ENCODE measurements around the gene BPTF.

The BPTF gene

GRCh38 chr17:67824735-67825626 is at the start of gene BPTF:
Gene BPTF, plus strand, starts transcription at chr17:67825503. Its CDS starts 222 bp downstream, at chr17:67825725.
- Histone ChIP-seq H3K4me3 (replicated peaks; ENCODE audit: low read depth, low read length) (peak within 1 kb of the TSS; percentile 93), H3K36me3 (ENCODE audit: control insufficient read depth, insufficient read depth, low read length) (no peaks in the 10 kb centered on the region), H3K27me3 (replicated peaks; ENCODE audit: control insufficient read depth, insufficient read depth, low read length) (no peaks in the 10 kb centered on the region)
- peak; percentile 96 for DNase-seq (ENCODE audit: extremely low read depth, insufficient read length)
- TF ChIP-seq CTCF (IDR thresholded peaks at IDR 0.05; ENCODE audit: insufficient read depth, low read length, poor library complexity, severe bottlenecking) = peak; percentile 46

GRCh38 chr17:67779098-67779672 is 46.1 kb upstream of the BPTF start:
- no peak overlapping the region for H3K4me3 ChIP-seq (replicated peaks; ENCODE audit: low read depth, low read length)
- peak; percentile 79 for TF ChIP-seq CTCF (IDR thresholded peaks at IDR 0.05; ENCODE audit: insufficient read depth, low read length, poor library complexity, severe bottlenecking)
- no peaks in the 10 kb centered on the region for H3K36me3 ChIP-seq (ENCODE audit: control insufficient read depth, insufficient read depth, low read length)
- no peaks in the 10 kb centered on the region for H3K27me3 ChIP-seq (replicated peaks; ENCODE audit: control insufficient read depth, insufficient read depth, low read length)
- DNase-seq (ENCODE audit: extremely low read depth, insufficient read length) = peak; percentile 24

GRCh38 chr17:67784364-67785121 is 40.8 kb upstream of the BPTF start:
- no peak for DNase-seq (ENCODE audit: extremely low read depth, insufficient read length)

GRCh38 chr17:67785122-67785477 is 40.2 kb upstream of the BPTF start:
- Histone ChIP-seq H3K36me3 (ENCODE audit: control insufficient read depth, insufficient read depth, low read length) (no peaks in the 10 kb centered on the region), H3K27me3 (replicated peaks; ENCODE audit: control insufficient read depth, insufficient read depth, low read length) (no peaks in the 10 kb centered on the region), H3K4me3 (replicated peaks; ENCODE audit: low read depth, low read length) (no peak overlapping the region)
- no peak for DNase-seq (ENCODE audit: extremely low read depth, insufficient read length)
- no peak for TF ChIP-seq CTCF (IDR thresholded peaks at IDR 0.05; ENCODE audit: insufficient read depth, low read length, poor library complexity, severe bottlenecking)

More at GRCh38 chr17:67784364-67785121, 40.8 kb upstream of the BPTF start:
- TF ChIP-seq CTCF (IDR thresholded peaks at IDR 0.05; ENCODE audit: insufficient read depth, low read length, poor library complexity, severe bottlenecking) = no peak
- no peaks in the 10 kb centered on the region for H3K27me3 ChIP-seq (replicated peaks; ENCODE audit: control insufficient read depth, insufficient read depth, low read length)
- no peaks in the 10 kb centered on the region for H3K36me3 ChIP-seq (ENCODE audit: control insufficient read depth, insufficient read depth, low read length)
- no peak overlapping the region for H3K4me3 ChIP-seq (replicated peaks; ENCODE audit: low read depth, low read length)

- DNase-seq (ENCODE audit: extremely low read depth, insufficient read length) = no peak
- no peak for TF ChIP-seq CTCF (IDR thresholded peaks at IDR 0.05; ENCODE audit: insufficient read depth, low read length, poor library complexity, severe bottlenecking)
- H3K4me3 ChIP-seq (replicated peaks; ENCODE audit: low read depth, low read length) = no peak overlapping the region
- no peaks in the 10 kb centered on the region for H3K36me3 ChIP-seq (ENCODE audit: control insufficient read depth, insufficient read depth, low read length)
- H3K27me3 ChIP-seq (replicated peaks; ENCODE audit: control insufficient read depth, insufficient read depth, low read length) = no peaks in the 10 kb centered on the region
These were observed 39.8 kb upstream of the BPTF start for GRCh38 chr17:67785504-67785903.

All from GM06990 (cell line).